DMS 273 (cell line): ENCODE measurements around the gene VCX.
A peak's percentile ranks its signal among the peaks of the same experiment; 100 is the strongest.
"Not testable (repeated sequence)": the region's sequence is repeated elsewhere in the genome, so short reads cannot be mapped to it uniquely, and the experiment has no call there.

ENCODE experiments used
- DNase-seq: peaks from one replicate; lab custom pipeline; 2025; ENCODE audit not compliant: unreplicated experiment; lab: John Stamatoyannopoulos, UW

VCX gene

DNA sequence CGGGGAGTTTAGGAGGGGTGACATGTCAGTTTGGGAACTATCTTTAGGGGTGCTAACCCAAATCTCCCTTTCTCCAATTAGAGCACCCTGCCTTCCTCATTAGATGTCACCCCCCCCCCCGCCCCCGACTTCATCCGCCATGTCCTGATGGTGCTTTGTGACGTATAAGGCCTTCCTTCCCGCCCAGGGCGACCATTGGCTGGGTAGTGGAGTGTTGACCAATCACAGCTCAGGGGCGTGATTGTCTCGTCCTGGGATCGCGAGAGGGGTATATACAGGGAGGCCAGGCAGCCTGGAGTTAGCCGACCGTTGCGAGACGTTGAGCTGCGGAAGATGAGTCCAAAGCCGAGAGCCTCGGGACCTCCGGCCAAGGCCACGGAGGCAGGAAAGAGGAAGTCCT is at the start of gene VCX:
TSS of gene VCX (plus strand) at position 301 of the 400 bp plus-strand sequence. CDS start at position 334, 33 bp downstream.
- DNase-seq: not testable (repeated sequence)

DNA sequence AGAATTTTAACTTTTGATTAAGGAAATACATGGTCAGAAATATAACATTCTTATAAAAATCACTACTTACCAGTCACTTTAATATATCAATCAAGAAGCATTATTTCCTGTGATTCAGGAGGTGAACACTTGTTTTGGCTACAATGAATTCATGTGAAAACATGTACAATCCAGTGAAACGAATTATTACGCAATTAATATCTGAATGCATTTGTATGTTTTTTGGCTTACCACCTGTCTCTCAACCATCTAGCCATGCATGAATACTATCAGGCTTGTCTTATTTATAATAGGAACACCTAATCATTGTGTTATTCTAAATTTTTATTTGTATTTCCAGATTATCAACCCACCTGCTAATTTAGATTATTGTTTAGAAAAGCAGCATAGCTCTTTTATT is 44.6 kb upstream of the VCX start:
- no peak for DNase-seq

DNA sequence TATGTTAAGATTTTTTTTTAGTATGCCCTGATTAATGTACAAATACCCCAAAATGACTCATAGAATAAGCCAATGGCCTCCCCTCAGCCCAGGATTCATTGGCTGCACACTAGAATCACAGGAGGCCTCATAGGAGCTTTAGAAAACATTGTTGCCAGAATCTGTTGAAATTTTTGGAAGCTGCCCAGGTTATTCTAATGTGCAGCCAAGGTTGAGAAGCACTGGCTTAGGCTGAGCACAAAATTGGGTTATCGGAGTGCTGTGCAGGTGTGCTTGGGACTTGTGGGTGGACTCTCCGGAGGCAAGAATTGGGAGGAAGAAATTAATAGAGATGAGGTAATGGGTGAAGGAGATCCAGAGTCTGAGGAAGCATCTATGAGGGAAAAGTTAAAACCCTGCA is 41.3 kb upstream of the VCX start:
- DNase-seq: no peak

DNA sequence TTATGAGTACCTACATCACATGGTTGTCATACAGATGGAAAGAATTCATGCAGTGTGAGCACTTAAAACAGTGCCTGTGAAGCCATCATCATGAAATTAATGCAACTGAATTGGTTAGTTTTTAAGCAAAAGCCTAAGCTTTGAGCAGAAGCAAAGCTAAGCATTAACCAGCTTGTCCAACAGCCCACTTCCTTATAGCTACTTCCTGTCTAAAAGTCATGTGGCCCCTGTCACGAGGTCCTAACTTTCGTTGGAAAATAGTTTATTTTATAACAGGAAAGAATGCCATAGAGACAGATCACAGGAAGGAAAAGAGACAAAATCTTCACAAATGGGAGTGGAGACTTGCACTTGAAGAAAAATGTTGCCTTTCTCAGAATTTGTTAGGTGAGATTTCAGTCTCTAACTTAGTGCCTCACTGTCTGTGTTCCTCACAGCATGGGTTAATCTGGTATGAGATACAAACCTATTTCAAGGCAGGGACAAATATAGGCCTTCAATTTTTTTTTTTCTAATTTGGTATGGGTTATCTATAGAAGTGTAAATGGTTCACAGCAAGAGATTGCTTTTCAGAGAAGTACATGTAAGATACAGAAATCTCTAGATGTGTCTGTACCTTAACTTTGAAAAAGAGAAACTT is 27.7 kb upstream of the VCX start:
- DNase-seq: no peak

DNA sequence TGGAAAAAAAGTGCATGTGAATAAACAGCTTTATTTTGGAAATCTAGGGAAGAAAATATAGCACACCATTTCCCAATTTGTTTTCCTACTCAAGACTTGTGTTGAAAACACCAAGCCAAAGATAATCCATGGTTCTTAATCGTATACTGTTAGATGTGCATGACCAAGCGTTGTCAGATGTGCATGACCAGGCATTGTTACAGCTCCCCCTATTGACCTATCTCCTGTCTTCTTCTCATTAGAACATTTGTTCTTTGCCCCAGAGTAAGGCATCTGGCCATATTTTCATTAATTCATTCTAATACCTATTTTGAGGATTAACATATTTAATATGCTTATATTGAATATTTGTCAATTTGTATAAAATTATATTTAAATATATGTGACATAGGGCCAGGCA is 14.4 kb upstream of the VCX start:
- peak; percentile 22 for DNase-seq

DNA sequence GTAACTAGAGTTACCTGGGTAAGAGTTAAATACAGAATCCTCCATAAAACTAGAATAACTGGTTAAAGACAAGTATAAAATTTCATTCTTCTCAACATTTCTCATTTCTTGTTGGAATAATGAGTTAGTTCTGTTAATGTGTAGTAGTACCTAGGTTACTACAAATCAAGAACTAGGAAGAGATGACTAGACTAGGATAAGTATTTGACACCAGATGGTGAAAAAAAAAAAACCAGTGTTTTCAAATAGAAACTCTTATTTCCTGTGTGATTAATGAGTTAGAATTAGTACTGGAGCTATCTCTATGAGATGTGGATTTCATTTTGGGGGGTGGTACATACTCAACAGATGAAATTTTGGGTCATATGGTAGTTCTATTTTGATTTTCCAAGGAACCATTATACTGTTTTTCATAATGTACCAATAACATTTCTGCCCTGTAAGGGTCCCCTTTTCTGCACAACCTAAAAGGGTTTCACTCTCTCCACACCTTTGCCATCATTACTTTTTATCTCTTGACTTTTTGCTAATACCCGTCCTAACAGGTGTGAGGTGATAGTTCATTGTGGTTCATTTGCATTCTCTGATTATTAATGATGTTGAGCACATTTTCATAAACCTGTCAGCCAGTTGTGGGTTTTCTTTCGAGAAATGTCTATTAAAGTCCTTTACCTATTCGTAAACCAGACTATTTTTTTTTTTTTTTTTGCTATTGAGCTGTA is 1.7 kb upstream of the VCX start:
- DNase-seq: no peak

DNA sequence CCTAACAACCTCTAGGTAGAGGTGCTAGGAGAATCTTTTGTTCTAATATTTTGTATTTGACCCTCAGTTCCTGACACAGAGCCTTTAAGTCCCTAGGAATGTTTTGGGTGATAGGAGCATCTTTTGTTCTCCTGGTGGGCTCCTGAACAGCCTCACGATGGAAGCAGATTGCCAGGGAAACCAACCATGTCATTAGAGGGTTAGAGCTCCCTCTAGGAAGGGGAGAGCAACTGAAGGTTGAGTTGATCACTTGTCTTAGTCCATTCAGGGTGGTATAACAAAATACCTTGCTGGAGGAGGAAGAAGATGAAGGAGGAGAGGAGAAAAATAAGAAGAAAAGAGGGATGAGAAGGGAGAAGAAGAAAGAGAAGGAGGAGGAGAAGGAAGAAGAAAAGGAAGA is 9.2 kb downstream of the VCX start:
- peak; percentile 8 for DNase-seq

DNA sequence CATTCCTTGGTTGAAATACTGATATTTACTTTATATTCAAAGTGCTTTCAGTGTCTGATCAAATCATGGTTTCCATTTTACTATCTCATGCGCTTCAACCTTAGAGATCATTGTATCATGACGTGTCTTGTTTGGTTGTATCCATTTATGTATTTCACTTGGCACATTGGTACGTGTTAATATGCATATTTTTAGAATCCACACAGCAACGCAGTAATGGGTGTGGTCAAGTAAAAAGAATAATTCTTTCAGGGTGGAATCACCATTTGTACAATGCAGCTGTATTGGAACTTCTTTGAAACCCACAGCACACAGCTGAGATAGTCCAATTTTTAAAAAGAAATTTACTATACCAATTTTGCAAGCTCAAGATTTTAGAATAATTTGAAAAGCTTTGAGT is 29.1 kb downstream of the VCX start:
- DNase-seq: no peak

DNA sequence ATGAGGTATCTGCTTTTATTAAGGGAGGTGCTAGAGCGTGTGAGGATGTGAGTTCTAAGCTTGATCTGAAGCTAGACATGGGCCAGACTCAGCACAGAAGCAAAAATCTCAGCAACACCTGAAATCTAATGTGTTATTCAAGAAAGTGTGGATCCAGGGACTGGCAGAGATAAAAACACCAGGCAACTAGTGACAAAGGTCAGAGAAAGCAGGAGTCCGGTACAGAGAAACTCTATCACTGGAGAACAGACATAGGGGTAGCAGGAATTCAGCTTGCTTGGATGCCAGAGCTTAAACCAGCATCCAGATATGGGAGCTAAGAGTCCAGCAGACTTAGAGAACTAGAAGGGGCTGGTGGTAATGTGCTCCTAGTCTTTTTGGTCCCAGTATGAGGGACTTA is 34.0 kb downstream of the VCX start:
- no peak for DNase-seq

DNA sequence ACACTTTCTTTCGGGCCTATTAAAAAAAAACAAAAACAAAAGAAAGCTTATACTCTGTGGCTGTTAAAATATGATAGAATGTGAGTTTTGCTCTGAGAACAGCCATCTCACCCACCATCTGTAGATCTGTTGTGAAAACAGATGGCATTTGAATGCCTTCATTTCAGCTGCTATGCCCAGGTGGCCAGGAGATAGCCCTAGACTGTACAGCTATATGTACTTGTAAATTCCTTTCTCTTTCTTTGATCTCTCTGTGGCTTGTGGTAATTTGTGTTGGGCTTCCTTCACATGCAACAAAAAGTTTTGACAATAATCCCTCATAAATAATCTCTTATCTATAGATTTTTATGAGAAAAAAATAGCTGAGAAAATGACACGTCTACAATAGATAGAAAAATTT is 46.2 kb downstream of the VCX start:
- DNase-seq: peak; percentile 73

DNA sequence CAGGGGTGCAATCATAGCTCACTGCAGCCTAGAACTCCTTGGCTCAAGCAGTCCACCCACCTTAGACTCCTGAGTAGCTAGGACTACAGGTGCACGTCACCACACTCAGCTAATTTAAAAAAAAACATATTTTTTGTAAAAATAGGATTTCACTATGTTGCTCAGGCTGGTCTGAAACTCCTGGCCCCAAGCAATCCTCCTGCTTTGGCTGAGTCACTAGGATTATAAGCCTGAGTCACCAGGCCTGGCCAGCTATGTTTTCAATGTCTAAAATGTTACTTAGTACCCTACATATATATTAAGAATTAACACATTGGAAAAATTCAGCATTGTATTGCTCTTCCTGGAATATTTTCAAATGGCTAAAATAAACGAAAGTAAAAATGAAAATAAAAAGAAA is 46.7 kb downstream of the VCX start:
- DNase-seq: no peak

DNA sequence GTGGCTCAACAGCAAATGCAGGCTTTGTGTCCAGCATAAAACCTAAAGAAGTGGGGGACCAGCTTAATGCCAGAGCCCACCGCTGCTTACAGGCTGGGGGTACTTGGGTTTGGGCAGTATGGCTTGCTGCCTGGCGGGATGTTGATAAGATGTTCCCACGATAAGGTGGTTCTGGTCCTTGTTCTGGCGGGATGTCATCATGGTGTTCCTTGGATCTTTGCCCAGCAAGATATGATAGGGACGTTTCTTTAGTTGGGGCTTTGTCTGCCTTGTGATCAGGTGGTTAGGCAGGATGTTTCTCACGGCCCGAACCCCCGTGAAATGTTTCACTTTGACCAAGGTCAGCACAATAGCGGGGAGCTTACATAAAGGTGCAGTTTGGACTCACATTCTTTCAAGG is 49.0 kb downstream of the VCX start:
- no peak for DNase-seq
